Brain pericyte (primary cell): ENCODE data around the gene CMIP.

Source experiments
- DNase-seq: peaks from one replicate; pipeline ENCODE4 v3.0.0-alpha.2; 2012; ENCODE audit warnings: low read depth, low spot score

Gene CMIP

GRCh38 chr16:81637336-81638235, 193.0 kb downstream of the CMIP start:
- DNase-seq = no peak

DNA sequence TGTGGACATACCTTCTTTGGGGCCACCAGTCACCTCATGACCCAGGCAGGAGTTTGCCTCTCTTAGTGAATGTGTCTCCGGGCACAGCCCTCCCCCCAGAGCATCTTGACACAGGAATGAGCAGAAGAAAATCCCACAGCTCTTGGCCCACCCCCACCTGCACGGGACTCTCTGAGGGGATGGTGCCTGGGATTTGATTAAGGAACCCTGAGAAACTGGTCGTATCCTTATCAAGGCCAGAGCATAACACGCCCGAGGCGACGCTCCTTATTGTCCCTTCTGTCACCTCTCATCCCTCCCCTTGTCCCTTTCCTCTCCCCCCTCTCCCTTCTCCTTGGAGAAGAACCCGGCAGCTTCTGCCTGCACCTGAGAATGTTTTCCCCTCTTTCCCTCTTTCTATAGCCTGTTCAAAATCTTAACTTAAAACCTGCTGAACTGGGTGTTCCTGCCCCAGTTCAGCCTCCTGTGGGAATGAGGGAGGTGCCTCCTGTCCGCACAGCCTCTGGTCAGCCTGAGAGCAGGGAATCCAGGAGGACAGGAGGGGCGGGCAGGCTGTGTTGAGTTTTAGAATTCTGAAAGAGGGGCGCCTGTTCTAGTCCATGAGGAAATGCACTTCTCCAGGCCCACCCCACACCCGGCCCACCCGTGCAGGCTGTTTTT, 193.8 kb downstream of the CMIP start:
- DNase-seq = no peak

DNA sequence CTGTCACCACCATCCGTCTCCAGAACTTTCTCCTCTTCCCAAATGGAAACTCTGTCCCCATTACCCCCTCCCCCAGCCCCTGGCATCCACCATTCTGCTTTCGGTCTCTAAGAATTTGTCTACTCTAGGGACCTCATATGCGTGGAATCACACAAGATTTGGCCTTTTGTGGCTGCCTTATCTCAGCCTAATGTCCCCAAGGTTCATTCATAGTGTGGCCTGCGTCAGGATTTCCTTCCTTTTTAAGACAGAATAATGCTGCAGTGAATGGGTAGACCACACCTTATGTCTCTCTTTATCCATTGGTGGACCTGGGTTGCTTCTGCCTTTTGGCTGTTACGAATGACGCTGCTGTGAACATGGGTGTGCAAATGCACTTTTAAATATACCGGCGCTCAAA, 194.7 kb downstream of the CMIP start:
- no peak for DNase-seq

GRCh38 chr16:81639931-81640680, 195.5 kb downstream of the CMIP start:
- DNase-seq = no peak

- no peak for DNase-seq
These were observed 196.1 kb downstream of the CMIP start for GRCh38 chr16:81640681-81641070.

GRCh38 chr16:81641395-81642106, 196.9 kb downstream of the CMIP start:
- no peak for DNase-seq

DNA sequence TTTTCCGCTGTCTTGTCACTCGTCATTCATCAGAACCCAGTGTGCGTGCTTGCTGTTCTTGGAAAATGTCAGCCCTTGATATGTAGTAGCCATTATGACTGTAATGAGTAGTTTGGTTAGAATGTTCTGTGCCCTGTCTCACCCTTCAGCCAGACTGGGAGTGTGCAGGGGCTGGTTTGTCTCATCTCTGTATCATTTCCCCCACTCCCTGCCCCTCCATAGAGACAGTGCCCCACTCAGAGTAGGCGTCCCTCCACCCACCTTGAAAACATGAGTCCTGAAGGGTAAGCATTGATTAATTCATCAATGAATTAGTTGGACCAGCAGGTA, 197.5 kb downstream of the CMIP start:
- no peak for DNase-seq

DNA sequence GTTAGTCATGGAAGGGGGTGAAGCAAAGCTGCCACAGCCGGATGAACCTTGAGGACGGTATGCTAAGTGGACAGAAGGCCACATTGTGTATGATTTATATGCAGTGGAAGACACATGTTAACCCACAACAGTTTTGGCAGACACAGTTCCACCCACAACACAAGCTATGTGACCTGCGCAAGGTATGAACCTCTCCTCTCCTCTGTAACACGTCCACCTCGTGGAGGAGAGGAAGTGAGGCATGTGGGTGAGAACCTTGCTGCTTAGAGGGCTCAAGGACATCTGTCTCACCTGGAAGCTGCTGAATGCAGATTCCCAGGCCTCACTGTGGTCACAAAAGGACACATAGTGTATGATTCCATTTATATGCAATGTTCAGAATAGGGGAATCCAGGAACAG, 198.3 kb downstream of the CMIP start:
- DNase-seq = no peak

DNA sequence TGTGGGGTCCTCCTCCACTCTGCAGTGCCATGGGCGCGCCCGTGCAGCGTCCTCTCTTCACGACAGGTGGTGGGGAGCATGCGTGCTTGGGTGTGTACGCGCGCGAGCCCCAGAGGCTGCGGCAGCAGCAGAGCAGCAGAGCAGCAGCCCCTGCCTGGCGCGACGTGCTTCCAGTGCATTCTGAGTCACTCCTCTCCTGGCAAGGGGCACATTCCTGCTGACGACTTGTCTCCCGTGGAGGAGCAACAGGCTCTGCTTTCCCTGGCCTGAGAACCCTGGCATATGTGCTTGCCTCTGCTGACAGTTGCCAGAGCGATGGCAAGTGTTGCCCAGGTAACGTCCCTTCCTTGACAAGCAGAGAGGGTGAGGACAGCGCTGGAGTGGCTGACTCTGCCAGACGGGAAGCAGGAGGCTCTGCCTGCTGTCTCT, 200.7 kb downstream of the CMIP start:
- DNase-seq = peak; percentile 83

GRCh38 chr16:81645925-81646324, 201.3 kb downstream of the CMIP start:
- DNase-seq = no peak

DNA sequence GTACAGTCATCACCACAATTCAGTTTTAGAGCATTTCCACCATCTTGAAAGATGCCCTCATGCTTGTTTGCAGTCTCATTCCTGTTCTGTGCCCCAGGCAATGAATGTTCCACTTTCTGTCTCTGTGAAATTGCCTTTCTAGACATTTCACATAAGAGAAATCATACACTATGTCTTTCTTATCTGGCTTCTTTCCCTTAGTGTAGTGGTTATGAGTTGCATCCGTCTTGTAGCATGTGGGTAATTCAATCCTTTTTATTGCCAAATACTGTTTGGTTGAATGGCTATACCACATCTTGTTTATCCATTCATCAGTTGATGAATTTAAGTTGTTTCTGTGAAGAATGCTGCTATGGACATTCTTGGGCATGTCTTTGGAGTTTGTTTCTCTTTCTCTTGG, 202.0 kb downstream of the CMIP start:
- DNase-seq = no peak

DNA sequence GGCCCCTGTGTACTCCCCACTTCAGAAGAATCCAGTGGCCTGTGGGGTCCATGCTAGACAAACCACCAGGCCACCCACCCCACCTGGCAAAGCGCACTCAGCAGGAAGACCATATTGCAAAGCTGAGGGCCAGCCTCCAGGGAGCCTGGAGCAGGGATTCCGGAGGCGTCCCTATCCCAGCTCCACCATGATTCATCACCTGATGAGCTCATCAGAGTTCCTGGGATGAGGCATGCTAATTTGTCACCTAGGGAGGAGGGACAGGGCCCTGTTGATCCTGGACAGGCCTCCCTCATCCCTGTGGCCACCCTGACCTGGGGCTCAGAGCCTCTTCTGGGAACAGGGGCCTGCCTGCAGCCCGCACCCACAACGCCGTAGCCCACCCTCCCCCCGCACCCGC, 202.9 kb downstream of the CMIP start:
- no peak for DNase-seq

GRCh38 chr16:81649561-81650184, 205.1 kb downstream of the CMIP start:
- DNase-seq = no peak

GRCh38 chr16:81650281-81650680, 205.7 kb downstream of the CMIP start:
- DNase-seq = no peak

DNA sequence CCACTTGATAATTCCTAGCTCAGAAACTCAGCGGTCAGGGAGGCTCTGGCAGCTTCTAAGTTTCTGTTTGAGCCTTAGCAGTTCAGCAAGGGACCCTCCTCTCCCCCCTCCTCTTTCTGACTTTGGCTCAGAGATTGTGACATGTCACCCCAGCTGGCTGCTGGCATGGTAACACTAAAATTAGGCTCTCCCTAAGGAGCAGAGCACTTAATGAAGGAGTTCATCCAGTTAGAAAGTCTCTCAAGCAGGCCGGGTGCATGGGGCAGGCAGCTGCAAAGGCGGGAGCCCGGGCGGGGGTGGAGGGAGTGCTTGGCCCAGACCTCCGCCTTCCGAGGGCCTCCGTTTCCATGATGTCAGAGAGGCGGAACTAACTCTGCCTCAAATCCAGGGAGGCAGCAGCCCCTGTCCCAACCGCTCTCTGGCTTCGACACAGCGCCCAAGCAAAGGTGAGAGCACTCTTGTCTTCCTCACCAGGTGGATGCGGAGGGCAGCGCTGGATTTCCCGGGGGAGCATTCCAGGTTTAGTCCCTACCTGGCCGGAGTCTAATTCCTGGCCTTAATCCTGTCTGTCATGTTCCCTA, 206.5 kb downstream of the CMIP start:
- DNase-seq = no peak

GRCh38 chr16:81651758-81652718, 207.4 kb downstream of the CMIP start:
- DNase-seq = no peak

- no peak for DNase-seq
These were observed 208.3 kb downstream of the CMIP start for GRCh38 chr16:81652798-81653505.

GRCh38 chr16:81654346-81654745, 209.7 kb downstream of the CMIP start:
- no peak for DNase-seq

DNA sequence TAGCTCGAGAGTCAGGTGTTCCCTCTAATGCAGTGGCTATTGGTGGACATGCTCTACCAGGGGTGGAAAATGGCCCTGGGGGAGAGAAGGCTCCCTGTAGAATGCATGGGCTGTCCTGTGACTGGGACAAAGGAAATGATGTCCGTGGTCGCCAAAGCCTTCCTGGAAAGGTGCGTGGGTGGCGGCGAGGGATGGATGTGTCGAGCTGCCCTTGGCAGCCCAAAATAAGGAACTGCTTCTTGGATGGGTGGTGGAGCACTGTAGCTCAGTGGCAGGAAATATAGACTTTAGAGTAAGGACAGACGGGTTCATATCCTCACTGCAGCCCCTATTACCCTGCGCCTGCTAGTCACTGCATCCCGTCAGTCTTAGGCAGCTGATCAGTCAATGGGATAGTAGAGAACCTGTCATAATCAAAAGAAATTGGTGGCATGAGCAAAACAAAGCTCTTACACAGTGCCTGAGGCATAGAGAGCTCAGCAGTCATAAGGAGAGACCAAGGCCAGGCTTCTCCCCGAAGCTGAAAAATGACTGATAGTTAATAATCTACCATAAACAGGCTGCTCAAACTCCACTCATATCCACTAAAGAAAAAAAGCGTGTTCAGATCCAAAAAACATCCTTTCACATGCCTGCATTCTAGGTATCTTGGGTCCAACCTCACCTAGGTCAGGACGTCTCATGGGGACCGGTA, 211.0 kb downstream of the CMIP start:
- no peak for DNase-seq
